Endothelial cell of umbilical vein (primary cell): ENCODE data around the gene AIMP1.

Experiments used
- GATA2 ChIP-seq: IDR thresholded peaks from 2 replicates; pipeline ENCODE4 v1.7.0; 2011; ENCODE audit warnings: low read depth, mild to moderate bottlenecking, moderate library complexity, mixed read lengths, low read length; ENCODE audit not compliant: insufficient read length, insufficient read depth
- MYC ChIP-seq: IDR thresholded peaks from one replicate; pipeline ENCODE4 v1.6.1; 2011; ENCODE audit warnings: mild to moderate bottlenecking, low read depth, low read length
- TF ChIP-seq, protein P1 (sequence below), 2 donors: IDR thresholded peaks; 1 replicate in 1 of 2; 2 replicates in 1 of 2; pipeline ENCODE4 v1.5.1; 2011; ENCODE audit warnings: low read length in 2 of 2, mild to moderate bottlenecking in 2 of 2, moderate library complexity in 2 of 2, control low read depth in 1 of 2, inconsistent platforms in 1 of 2, low read depth in 1 of 2; ENCODE audit not compliant: insufficient read depth in 1 of 2; ENCODE audit errors: extremely low read depth in 1 of 2

DNA sequence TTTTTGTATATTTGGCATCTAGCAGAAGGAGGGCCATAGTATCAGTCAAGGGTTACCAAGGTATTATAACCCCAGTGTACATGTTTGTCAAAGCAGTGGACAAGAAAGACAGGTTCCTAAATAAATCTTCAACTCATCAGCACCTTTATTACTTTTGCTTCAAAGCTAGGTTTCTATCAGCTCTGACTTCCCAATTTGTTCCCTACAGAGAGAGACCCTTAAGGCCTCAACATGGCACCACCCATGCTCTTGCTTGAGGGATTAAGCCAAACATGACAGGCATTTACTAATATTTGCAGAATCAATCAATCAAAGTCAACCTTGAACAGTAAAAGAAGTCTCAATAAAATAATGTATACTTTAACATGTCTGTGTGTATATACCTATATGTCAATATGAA lies 9.8 kb upstream of the AIMP1 start:
- no peak for TF ChIP-seq GATA2
- TF ChIP-seq, protein P1, sequence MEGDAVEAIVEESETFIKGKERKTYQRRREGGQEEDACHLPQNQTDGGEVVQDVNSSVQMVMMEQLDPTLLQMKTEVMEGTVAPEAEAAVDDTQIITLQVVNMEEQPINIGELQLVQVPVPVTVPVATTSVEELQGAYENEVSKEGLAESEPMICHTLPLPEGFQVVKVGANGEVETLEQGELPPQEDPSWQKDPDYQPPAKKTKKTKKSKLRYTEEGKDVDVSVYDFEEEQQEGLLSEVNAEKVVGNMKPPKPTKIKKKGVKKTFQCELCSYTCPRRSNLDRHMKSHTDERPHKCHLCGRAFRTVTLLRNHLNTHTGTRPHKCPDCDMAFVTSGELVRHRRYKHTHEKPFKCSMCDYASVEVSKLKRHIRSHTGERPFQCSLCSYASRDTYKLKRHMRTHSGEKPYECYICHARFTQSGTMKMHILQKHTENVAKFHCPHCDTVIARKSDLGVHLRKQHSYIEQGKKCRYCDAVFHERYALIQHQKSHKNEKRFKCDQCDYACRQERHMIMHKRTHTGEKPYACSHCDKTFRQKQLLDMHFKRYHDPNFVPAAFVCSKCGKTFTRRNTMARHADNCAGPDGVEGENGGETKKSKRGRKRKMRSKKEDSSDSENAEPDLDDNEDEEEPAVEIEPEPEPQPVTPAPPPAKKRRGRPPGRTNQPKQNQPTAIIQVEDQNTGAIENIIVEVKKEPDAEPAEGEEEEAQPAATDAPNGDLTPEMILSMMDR (IDR thresholded peaks at IDR 0.05; ENCODE audit: extremely low read depth in 1 of 2, insufficient read depth in 1 of 2, low read depth in 1 of 2, low read length in 2 of 2) = no peak
- TF ChIP-seq MYC = no peak
